ENCODE data around the gene GNA14.
"Not testable (repeated sequence)": the region's sequence is repeated elsewhere in the genome, so short reads cannot be mapped to it uniquely, and the experiment has no call there.

The GNA14 gene

GRCh38 chr9:77531400-77531799 lies 116.7 kb downstream of the GNA14 start:
- no peak for FAIRE-seq

GRCh38 chr9:77523891-77524290 lies 124.2 kb downstream of the GNA14 start:
- no peak for FAIRE-seq

DNA sequence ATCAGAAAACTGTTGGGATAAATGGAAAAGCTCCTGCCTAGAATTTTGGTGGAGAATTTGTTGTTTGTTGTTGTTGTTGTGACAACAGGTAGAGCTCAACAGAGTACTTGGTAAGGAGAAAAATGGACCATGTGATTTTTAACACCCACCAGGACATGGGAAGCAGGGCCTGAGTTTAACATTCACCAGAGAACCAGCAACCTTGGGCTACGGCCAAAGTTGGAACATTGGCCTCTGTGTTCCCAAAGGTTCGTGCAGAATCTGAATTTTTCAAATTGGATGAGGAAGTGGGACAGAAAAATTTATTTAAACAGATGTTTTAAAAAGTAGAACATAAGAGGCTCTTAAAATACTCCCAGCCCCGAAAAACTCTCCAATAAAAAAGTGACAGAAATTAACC lies 127.0 kb downstream of the GNA14 start:
- FAIRE-seq = no peak

DNA sequence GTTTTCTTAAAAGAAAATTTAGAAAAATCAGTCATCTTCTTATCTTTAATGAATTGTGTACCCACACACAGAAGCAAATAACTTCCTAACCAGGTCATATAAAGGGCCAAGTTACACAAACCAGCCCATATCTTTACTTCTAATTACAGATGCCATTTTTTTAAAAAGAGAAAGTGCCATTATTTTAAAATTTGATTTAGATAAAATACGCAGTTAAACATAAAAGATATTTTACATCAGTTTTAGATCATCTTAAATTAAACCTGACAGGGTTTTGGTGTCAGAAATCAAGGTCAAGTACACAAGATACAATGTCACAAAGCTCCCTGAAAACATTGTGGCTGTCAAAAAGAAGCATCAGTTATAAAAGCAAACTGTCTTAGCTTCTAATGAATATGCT lies 129.4 kb downstream of the GNA14 start:
- no peak for FAIRE-seq

DNA sequence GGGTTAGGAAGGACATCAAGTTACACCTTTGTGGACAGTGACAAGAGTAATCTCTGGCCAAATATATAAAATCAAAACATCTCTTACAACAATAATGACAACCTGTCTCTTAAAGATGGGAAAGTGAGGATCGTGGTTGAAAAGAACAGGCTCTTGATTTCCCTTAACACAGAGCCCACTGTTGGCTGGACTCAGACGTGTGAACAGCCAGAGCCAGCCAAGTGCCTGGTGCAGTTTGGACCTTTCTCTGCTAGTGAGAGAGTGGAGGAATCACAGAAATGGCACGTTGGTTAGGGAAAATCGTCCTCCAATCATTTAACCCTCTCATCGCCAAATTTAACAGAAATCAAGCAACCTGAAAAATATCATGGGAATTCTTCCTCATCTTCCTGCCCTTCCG lies 131.3 kb downstream of the GNA14 start:
- FAIRE-seq = no peak

GRCh38 chr9:77514886-77515711 lies 133.0 kb downstream of the GNA14 start:
- no peak for FAIRE-seq

DNA sequence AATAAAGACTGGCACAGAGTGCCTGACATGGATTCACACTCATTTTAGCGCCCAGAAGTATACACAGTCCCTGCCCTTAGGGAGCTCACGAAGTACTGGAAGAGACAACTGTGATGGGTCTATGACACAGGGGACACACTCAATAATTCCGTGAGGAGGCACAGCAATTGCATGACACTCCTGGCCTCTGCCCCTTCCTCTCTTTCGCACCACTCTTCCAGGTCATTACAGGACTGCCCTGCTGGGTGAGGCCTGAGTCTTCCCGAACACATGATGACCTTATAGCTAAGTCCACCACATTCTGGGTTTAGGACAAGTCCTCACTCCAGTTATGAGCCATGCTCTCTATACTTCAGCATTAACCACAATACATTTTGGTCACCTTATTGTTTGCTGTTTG lies 134.7 kb downstream of the GNA14 start:
- FAIRE-seq = no peak

DNA sequence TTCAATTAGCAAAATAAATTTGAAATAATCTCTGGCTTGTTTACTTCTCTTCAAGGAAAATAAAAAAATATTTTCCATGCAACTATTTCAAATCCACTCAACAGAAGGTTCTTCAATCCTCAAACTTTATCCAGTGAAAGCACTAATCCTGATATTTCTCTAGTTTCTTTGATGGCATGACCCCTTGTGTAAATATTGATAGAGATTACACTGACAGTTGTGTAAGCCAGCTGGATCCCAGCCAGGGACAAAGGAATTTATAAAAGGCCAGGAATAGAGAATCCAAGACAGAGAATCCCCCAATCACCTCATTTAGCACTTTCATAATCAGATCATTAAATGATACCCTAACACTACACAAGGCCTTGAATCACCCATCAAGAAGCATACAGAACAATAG lies 135.2 kb downstream of the GNA14 start:
- FAIRE-seq = no peak

DNA sequence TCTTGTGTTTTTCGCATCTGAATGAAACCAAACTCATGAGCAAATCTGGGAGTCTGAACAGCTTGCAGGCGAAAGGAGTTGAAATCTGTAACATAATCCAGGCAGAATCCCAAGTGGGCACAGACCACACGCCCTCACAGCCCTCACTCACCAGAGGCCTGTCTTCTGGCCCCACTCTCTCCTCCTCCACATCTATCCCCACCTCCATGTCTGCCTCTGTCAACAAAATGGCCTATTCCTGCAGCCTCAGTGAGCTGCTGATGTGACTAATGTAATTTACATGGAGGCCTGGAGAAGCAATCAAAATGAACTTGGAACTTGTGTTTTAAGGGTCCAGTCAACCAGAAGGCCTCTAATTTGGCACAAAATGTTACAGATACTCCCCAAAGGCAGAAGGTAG lies 136.6 kb downstream of the GNA14 start:
- no peak for FAIRE-seq

GRCh38 chr9:77510666-77511065 lies 137.5 kb downstream of the GNA14 start:
- no peak for FAIRE-seq

- no peak for FAIRE-seq
These were observed 139.7 kb downstream of the GNA14 start for GRCh38 chr9:77508396-77508795.

DNA sequence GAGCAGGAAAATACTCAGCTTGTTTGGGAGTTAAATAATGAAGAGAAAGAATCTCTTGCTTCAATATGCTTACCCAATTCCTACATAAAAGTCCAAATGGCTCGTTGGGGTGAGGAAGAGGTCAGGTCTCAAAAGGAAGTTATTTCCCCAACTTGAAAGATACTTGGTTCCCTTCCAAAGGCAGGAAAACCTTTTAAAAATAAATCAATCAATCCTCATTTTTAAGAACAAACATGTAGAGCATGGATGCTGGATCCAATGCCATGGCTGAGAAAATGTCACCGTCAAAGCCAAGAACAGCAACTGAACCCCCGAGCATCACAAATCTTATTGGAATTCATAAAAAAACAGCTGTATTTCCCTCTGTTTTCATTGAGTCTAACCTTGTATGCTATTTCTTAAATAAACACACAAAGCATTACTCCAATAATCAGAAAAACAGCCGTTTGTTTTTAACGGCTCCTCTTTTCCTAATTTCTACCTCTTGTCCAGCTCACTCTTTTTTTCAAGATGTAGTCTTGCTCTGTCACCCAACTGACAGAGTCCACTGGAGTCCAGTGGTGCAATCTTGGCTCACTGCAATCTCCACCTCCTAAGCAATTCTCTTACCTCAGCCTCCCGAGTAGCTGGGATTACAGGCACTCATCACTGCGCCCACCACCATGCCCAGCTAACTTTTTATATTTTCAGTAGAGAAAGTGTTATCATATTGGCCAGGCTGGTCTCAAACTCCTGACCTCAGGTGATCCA lies 140.7 kb downstream of the GNA14 start:
- no peak for FAIRE-seq

DNA sequence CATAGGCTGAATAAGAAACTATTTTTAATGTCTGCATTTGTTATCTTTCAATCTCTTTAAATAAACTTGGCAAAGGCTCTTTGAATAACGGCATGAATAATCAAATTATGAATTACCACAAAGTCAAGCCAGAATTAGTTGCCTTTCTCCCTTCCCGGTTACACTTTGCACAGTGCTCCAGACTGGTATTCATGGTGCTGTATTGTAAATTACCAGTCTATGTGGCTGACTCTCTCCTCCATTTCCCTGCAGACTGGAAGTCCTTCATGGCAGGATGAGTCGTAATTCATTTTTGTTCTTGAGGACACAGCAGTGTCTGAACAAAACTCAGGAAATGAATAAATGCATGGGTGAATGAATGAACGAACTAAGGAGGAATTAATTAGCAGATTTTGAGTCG lies 142.9 kb downstream of the GNA14 start:
- no peak for FAIRE-seq

DNA sequence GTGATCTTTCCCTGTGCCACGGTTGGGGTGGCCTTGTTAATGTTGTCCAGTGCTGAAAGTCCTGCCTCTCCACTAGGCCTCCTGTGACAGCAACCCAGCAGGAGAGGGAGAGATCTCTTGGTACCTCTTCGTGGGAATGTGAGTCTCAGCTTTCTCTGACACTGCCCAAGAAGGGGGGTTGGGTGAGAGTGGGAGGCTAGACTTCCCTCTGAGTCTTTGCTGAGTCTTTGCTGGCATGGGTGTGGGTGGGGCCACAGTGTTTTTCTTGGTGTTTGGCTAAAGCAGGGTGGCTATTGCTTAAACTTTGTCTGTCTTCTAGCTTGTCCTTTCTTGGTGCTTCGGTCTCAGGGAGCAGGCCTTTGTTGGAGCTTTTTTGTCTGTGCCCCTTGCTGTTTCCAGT lies 145.6 kb downstream of the GNA14 start:
- FAIRE-seq = no peak

GRCh38 chr9:77498891-77499290 lies 149.2 kb downstream of the GNA14 start:
- no peak for FAIRE-seq

- FAIRE-seq = no peak
These were observed 150.6 kb downstream of the GNA14 start for GRCh38 chr9:77497322-77498198.

DNA sequence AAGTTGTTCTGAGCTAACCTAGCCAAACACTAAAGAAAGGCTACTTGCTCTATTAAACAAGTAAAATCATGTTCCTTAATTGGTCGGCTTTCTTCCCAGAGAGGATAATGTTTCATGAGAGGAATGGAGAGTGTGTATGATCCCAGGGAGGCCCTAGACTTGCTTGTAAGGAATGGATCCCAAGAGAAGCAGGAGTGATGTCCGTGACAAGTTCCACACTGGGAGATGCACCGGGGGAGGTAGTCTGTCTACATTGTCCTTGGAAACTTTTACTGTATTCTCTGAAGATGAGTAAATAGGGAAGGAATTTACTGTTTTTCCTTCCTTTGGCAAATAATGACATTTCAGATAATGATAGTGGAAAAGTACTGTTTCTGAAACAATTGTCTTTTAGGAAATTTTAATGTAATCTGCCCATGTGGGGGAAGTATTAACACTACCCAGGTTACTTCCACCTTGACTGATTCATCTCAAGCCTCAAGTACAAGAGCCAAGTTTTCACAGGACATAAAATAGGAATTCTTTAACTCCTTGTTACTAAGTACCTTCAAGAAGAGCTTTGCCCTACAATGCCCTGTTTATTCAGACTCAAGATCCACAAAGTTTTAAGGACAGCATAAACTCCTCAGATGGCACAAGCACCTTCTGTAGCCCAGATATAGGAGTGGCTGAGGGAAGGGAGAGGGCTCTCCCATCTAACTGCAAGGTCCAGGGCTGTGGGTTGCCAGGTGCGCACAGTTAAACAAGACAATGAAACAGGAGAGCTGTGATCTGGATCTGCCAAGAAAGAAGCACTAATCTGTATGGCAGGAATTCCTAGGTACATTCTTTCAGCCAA lies 152.1 kb downstream of the GNA14 start:
- FAIRE-seq = no peak

DNA sequence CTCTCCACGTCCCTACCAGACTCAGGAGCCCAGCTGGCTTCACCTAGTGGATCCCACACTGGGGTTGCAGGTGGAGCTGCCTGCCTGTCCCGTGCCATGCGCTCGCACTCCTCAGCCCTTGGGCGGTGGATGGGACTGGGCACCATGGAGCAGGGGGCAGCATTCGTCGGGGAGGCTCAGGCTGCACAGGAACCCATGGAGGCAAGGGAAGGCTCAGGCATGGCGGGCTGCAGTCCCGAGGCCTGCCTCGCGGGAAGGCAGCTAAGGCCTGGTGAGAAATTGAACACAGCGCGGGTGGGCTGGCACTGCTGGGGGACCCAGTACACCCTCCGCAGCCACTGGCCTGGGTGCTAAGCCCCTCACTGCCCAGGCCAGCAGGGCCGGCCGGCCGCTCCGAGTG lies 157.8 kb downstream of the GNA14 start:
- not testable (repeated sequence) for FAIRE-seq

- FAIRE-seq = not testable (repeated sequence)
These were observed 158.5 kb downstream of the GNA14 start for GRCh38 chr9:77489405-77490163.

GRCh38 chr9:77488439-77489126 lies 159.5 kb downstream of the GNA14 start:
- FAIRE-seq = no peak

DNA sequence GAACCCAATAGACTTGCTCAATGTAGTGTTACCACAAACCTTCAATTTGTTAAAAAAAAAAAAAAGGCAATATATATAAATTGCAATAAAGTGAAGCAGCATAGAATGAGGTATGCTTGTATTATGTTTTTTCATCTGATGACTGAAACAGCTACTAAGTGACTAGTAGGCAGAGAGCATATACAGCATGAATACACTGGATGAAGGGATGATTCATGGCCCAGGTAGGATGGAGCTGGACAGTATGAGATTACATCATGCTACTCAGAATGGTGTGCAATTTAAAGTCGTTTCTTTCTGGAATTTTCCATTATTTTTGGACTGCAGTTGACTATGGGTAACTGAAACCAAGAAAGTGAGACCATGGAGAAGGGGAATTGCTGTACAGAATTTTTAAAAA lies 161.2 kb downstream of the GNA14 start:
- no peak for FAIRE-seq

All from islet of Langerhans (tissue), 1 donor.